K562 (cell line): ENCODE measurements around the gene LIX1L. TPM values are rescaled to one million over a fixed set of nuclear protein-coding genes. Genes with fewer than 3 reads are reported as not detected.
A peak's percentile ranks its signal among the peaks of the same experiment; 100 is the strongest.

Experiments
- ARNT ChIP-seq, 2 experiments: fragments of 450-650 bp; IDR thresholded peaks; 2 replicates each; pipeline ENCODE4 v1.6.1; 2016; ENCODE audit warnings: mild to moderate bottlenecking in 1 of 2
- BCOR ChIP-seq: fragments of 450-650 bp; IDR thresholded peaks from 2 replicates; pipeline ENCODE4 v1.6.1; 2016
- CBFA2T2 ChIP-seq: fragments of 450-650 bp; conservative IDR thresholded peaks from 2 replicates; pipeline ENCODE4 v1.6.1; 2017; ENCODE audit warnings: mild to moderate bottlenecking
- CBX5 ChIP-seq: IDR thresholded peaks from 2 replicates; pipeline ENCODE4 v1.6.1; 2014; ENCODE audit warnings: low read depth, borderline replicate concordance
- CTBP1 ChIP-seq: fragments of 450-650 bp; IDR thresholded peaks from 2 replicates; pipeline ENCODE4 v1.6.1; 2016; ENCODE audit warnings: borderline replicate concordance
- CTCFL ChIP-seq: IDR thresholded peaks from 2 replicates; pipeline ENCODE4 v1.6.1; 2011; ENCODE audit warnings: borderline replicate concordance, low read depth, mild to moderate bottlenecking, moderate library complexity, low read length; ENCODE audit not compliant: insufficient read depth, poor library complexity, severe bottlenecking
- CXXC5 ChIP-seq: fragments of 250-450 bp; sonication (Bioruptor Pico); IDR thresholded peaks from 2 replicates; pipeline ENCODE4 v1.8.0; 2022; ENCODE audit warnings: inconsistent platforms, mild to moderate bottlenecking, moderate library complexity
- EP300 ChIP-seq: IDR thresholded peaks from 2 replicates; pipeline ENCODE4 v1.6.1; 2012; ENCODE audit warnings: low read length, improper control_type of control experiment
- EP400 ChIP-seq: fragments of 450-650 bp; IDR thresholded peaks from 2 replicates; pipeline ENCODE4 v1.6.1; 2017; ENCODE audit warnings: antibody characterized with exemption, mild to moderate bottlenecking, moderate library complexity
- ERF ChIP-seq: fragments of 450-650 bp; formaldehyde crosslinking; IDR thresholded peaks from 2 replicates; pipeline ENCODE4 v1.4.0; 2020; ENCODE audit warnings: mild to moderate bottlenecking, mixed read lengths
- FIP1L1 ChIP-seq: fragments of 200-400 bp; formaldehyde crosslinking; IDR thresholded peaks from 2 replicates; pipeline ENCODE4 v1.6.1; 2018; ENCODE audit warnings: mild to moderate bottlenecking, low read depth, low read length; ENCODE audit not compliant: poor library complexity, severe bottlenecking
- HLTF ChIP-seq: fragments of 450-650 bp; IDR thresholded peaks from 2 replicates; pipeline ENCODE4 v1.6.1; 2016
- MNT ChIP-seq, 2 experiments: fragments of 450-650 bp; conservative IDR thresholded peaks; 2 replicates each; pipeline ENCODE4 v1.6.1; 2017; ENCODE audit warnings: mild to moderate bottlenecking in 2 of 2, moderate library complexity in 2 of 2
- NFIC ChIP-seq: fragments of 450-650 bp; IDR thresholded peaks from 2 replicates; pipeline ENCODE4 v1.6.1; 2017; ENCODE audit warnings: mild to moderate bottlenecking, inconsistent platforms
- OTX1 ChIP-seq: fragments of 450-650 bp; formaldehyde crosslinking; IDR thresholded peaks from 2 replicates; pipeline ENCODE4 v1.4.0; 2022; ENCODE audit warnings: mild to moderate bottlenecking
- PKNOX1 ChIP-seq: fragments of 450-650 bp; IDR thresholded peaks from 2 replicates; pipeline ENCODE4 v1.6.1; 2016
- RBM34 ChIP-seq: fragments of 200-400 bp; formaldehyde crosslinking; IDR thresholded peaks from 2 replicates; pipeline ENCODE4 v1.6.1; 2018; ENCODE audit warnings: low read length, borderline replicate concordance; ENCODE audit not compliant: insufficient read depth
- RCOR1 ChIP-seq, 2 experiments: IDR thresholded peaks; 2 replicates each; pipeline ENCODE4 v1.6.1; 2012; ENCODE audit warnings: low read depth in 2 of 2, low read length in 2 of 2, borderline replicate concordance in 1 of 2, improper control_type of control experiment in 1 of 2
- SMAD4 ChIP-seq: fragments of 250-450 bp; sonication (Bioruptor Pico); conservative IDR thresholded peaks from 2 replicates; pipeline ENCODE4 v1.8.0; 2021; ENCODE audit warnings: inconsistent platforms, mild to moderate bottlenecking, moderate library complexity
- SMARCA5 ChIP-seq: fragments of 450-650 bp; IDR thresholded peaks from 2 replicates; pipeline ENCODE4 v1.6.1; 2016
- SUPT5H ChIP-seq: fragments of 450-650 bp; IDR thresholded peaks from 2 replicates; pipeline ENCODE4 v1.6.1; 2016
- TARDBP ChIP-seq: fragments of 450-650 bp; IDR thresholded peaks from 2 replicates; pipeline ENCODE4 v1.6.1; 2016
- ZFP91 ChIP-seq: sonication (generic); formaldehyde crosslinking; IDR thresholded peaks from 2 replicates; pipeline ENCODE4 v1.8.0; 2022; ENCODE audit warnings: mild to moderate bottlenecking, missing genetic modification reagents
- ZNF140 ChIP-seq: fragments of 250-450 bp; sonication (Bioruptor Pico); IDR thresholded peaks from 2 replicates; pipeline ENCODE4 v1.8.0; 2021; ENCODE audit warnings: moderate library complexity, mild to moderate bottlenecking, inconsistent platforms
- ZNF316 ChIP-seq: fragments of 450-650 bp; IDR thresholded peaks from 2 replicates; pipeline ENCODE4 v1.6.1; 2016
- polyA plus RNA-seq, 8 experiments: library from polyadenylated mRNA; depleted of rRNA in 4 of 8; stranded (reverse) in 5 of 8; unstranded in 3 of 8; fragments of >200 nt; fragmentation: Nextera tagmentation in 2 of 8; fragmentation: Illumina TruSeq in 1 of 8; extraction: Ambion mirVana in 2 of 8; extraction: Trizol in 1 of 8; gene quantifications; 2 replicates each; pipeline versions ENCODE4 v1.2.1 to v1.2.3, GENCODE V29; 2011 to 2014; ENCODE audit warnings: inconsistent platforms in 1 of 8, missing spikeins in 1 of 8
- total RNA-seq, 7 experiments: library from RNA; depleted of rRNA in 6 of 7; stranded (reverse); fragments of >200 nt in 6 of 7; fragmentation: Illumina TruSeq in 2 of 7; extraction: Trizol in 2 of 7; gene quantifications; 2 replicates each; pipeline versions ENCODE4 v1.2.1 to v1.2.3, GENCODE V29; 2011 to 2021; ENCODE audit warnings: low replicate concordance in 1 of 7

Gene LIX1L
- total and polyA plus RNA-seq, 9 of the 15 experiments (the other 6 are each of a cell fraction or from before 2014, with no cell fraction given), result 4.6 to 26.5 (median 12.5) TPM

GRCh38 chr1:145918144-145918991 is 39.4 kb downstream of the LIX1L start, which contains the start of gene PEX11B (continued):
- TF ChIP-seq NFIC, result no peak
- no peak for TF ChIP-seq ERF
- TF ChIP-seq SMARCA5, result no peak
- TF ChIP-seq CTCFL, result no peak
- peak; percentile 98 for TF ChIP-seq ZFP91
- no peak for TF ChIP-seq CBFA2T2
- no peak for TF ChIP-seq ZNF316
- TF ChIP-seq RCOR1 (IDR thresholded peaks at IDR 0.05; ENCODE audit: borderline replicate concordance in 1 of 2, low read depth in 2 of 2, low read length in 2 of 2), result no peak
- peak; percentile 19; the same call in 1 of the 2 replicates for TF ChIP-seq EP300
- peak; percentile 78 for TF ChIP-seq CXXC5 (CRISPR knock-in tag)
- no peak for TF ChIP-seq OTX1 (CRISPR knock-in tag)
- TF ChIP-seq CTBP1, result no peak
- TF ChIP-seq BCOR, result peak; percentile 58; the same call in 1 of the 2 replicates
- peak; percentile 49; the same call in 1 of the 2 replicates for TF ChIP-seq EP400
- no peak for TF ChIP-seq ZNF140 (CRISPR knock-in tag)
- no peak for TF ChIP-seq ARNT (IDR thresholded peaks at IDR 0.05)
- TF ChIP-seq SMAD4 (CRISPR knock-in tag), result no peak
- TF ChIP-seq FIP1L1, result no peak
- TF ChIP-seq CBX5, result no peak
- TF ChIP-seq SUPT5H, result peak; percentile 67
- no peak for TF ChIP-seq HLTF
- TF ChIP-seq PKNOX1, result no peak
- TF ChIP-seq MNT (conservative IDR thresholded peaks at IDR 0.05), result peak; percentile 72 to 75
- no peak for TF ChIP-seq TARDBP
- no peak for TF ChIP-seq RBM34
